Stimulated activated CD8-positive, alpha-beta memory T cell treated with anti-CD3 and anti-CD28 coated beads, Interleukin-15, amount 100 ng/mL, for 4 hours (primary cell): ENCODE data around the gene NUDT5.
"Not testable (repeated sequence)": the region's sequence is repeated elsewhere in the genome, so short reads cannot be mapped to it uniquely, and the experiment has no call there.

Source experiments
- DNase-seq, 2 donors: peaks; one replicate each; pipeline ENCODE4 v3.0.0-alpha.2; 2020; ENCODE audit warnings: low read depth in 2 of 2

Gene NUDT5

DNA sequence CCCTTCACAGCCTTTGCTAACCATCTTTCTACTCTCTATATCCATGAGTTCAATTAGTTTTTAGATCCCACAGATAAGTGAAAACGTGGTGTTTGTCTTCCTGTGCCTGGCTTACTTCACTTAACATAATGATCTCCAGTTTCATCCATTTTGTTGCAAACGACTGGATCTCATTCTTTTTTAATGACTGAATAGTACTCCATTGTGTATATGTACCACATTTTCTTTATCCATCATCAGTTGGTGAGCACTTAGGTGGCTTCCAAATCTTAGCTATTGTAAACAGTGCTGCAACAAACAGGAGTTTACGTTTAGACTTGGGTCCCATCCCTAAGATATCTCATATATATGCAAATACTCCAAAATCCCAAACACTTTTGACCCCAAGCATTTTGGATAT, 9.4 kb upstream of the NUDT5 start:
- no peak for DNase-seq

DNA sequence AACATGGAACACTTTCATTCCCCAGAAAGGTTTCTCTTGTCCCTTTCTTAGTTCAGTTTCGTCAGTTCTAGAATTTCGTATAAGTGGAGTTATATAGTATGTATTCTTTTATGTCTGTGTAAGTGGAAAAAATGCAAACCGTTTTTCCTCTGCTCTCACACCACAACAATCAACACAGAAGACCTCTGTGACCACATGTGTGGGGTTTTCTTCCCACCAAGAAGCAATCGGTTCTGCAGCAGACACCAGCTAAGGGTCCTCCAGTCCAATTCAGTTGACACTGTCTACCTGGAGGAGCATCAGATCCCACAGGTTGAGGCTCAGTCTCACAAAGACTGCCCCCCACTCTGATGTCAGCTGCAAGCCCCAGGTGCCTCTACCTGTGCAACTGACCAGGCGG, 6.5 kb upstream of the NUDT5 start:
- no peak for DNase-seq

DNA sequence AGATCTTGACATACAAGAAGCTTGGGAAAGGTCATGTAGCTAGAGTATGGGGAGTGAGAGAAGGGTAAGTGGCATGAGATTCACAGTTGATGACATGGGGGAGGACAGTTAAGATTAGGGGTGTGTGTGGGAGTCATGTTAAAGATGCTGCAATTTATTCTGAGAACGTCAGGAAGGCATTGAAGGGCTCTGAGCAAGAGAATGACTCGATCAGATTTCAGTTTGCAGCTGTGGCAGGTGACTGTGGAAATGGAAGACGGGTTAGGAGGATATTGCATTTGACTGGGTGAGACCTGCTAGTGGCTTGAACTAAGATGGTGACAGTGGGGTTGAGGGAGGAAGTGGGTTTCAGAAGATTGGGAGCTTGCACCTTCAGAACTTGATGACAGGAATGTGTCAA, 5.9 kb upstream of the NUDT5 start:
- DNase-seq: no peak

DNA sequence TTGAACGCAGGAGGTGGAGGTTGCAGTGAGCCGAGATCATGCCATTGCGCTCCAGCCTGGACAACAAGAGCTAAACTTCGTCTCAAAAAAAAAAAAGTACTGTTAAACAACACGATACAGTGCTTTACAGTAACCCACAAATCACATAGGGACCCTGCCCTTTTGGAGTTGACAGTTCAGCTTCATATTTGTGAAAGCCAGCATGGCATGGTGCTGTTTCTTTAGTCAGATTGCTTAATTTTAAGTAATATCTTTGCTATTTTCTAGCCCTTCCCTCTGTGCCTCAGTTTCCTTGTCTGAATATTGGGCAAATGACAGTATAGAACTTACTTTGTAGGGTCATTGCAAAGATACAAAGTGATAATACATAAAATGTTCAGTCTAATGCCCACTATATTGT, 5.2 kb upstream of the NUDT5 start:
- no peak for DNase-seq

DNA sequence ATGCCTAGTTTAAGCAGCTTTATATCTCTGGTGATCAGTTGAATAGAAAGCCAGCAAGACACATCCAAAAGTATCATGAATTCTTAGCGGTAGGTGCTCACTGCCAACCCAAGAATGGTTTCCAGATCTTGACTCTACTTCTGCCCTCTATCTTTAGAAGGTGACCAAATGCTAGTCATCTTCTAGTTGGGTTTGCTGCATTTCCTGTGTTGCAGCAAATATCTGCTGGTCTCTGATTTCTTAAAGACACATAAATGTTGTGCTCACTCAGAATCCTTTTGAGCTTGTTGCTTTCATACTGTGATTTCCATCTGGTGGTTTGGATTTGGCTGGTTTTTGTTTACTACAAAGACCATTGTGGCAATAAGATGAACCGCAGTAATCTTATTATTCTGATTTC, 2.5 kb upstream of the NUDT5 start:
- DNase-seq: no peak

DNA sequence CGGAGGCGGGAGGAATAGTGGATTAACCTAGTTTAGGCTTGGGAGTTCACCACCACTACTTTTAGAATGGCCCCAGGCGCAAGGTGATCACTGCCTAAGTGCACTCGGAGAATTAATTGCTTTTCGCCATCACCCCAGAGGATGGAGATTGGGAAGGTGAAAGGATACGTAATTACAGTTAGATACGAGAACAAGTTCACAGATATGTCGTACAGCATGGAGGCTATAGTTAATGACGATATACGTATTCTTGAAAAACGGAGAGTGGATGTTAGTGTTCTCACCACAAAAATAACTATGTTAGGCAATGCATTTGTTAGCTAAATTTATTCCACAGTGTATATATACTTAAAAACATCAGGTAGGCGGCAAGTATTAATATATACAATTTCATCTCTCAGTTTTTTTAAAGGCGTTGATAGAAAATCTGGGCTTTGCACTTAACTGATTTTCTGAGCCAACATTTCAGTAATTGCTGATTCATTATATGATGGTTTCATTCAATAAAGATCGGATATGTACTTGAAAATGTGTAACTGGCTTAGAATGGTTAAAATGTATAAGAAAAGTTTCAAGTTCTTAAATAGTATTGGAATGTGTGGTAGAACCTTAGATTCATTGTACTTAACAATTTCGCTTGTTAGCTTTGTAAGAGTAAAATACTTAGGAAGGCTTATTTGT, 980 bp upstream of the NUDT5 start:
- DNase-seq: no peak

- no peak for DNase-seq
Measured at GRCh38 chr10:12195281-12195602, 449 bp downstream of the NUDT5 start.

GRCh38 chr10:12194752-12195271, 879 bp downstream of the NUDT5 start:
- no peak for DNase-seq

- DNase-seq: no peak
Measured at GRCh38 chr10:12193193-12193592, 2.5 kb downstream of the NUDT5 start.

DNA sequence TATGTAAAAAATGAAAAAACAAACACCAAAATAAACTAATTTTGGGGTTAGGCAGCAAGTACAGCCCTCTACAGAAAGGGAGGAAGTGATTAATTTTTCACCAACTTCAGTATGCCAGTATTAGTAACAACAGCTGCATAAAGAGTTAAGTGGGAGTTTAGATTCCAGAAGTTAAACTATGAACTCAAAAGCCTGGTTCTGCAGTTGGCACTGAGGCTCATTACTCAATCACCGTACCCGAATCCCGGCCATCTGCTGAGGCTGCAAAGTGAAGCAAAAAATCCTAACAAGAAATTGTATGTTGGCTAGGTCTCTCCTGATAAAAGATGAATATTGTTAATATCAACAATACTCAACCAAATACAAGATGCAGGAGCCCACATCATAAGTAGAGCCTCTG, 4.0 kb downstream of the NUDT5 start:
- DNase-seq: no peak

GRCh38 chr10:12189426-12189825, 6.3 kb downstream of the NUDT5 start:
- DNase-seq: no peak

DNA sequence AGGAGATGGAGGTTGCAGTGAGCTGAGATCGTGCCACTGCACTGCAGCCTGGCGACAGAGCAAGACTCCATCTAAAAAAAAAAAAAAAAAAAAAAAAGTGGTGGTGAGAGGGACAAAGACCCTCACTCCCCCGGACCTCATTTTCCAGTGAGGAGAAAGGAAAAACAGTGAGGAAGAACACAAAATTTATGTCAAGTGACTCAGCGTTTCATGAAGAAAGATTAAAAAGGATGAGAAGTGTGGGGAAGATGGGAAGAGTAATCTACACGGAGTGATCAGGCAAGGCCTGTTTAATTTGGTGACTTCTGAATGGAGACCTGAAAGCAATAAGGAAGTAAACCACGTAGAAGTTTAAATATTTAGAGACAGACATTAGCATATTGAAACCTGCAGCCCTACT, 7.0 kb downstream of the NUDT5 start:
- no peak for DNase-seq

DNA sequence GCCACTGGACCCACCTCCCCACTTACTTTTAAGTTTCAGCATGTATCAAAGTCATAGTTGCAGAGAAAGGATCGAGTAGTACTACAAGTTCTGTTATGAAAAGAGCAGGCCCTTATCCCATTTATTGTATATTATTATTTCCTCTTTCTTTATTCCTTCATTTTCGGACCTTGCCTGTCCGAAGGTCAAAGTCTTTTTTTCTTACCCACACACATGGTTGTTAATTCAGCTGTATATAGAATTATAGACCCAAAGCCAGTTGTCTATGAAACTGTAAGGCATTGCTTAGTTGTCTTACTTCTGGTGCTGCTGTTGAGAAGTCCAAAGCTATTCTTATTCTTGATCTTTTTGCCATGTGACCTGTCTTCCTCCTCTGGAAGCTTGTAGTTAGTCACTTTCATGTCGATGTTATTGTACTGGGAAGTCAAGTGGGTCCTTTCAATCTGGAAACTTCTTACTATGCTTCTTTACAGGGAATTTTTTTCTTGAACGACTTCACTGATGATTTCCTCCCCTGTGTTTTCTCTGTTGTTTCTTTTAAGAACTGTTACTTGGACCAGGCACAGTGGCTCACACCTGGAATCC, 8.3 kb downstream of the NUDT5 start:
- no peak for DNase-seq

DNA sequence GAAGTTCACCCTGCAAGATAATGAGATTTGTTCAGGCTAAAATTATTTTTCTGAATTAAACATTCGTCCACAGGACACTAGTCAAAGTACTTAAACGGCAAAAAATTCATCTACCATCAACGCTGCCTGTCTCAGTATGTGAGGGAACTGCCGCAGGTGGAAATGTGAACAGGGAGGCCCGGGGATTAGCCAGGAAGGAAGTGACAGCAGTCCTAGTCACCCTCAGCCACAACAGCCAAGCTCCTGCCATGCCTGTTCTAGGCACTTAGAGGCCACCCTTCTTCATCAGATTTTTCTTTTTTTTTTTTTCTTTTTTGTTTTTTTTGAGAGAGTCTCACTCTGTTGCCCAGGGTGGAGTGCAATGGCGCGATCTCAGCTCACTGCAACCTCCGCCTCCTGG, 9.4 kb downstream of the NUDT5 start:
- DNase-seq: no peak

DNA sequence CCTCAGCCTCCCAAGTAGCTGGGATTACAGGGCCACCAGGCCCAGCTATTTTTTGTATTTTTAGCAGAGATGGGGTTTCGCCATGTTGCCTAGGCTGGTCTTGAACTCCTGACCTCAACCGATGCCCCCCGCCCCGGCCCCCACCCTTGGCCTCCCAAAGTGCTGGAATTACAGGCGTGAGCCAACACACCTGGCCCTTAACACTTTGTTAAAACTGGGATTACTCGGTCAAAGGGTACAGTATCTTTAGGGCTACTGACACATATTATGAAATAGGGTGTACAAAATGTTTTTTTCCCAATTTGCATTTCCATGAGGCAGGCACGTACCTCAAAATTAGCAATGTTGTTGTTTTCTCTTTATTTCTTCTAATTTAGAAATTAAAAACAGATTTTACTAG, 11.5 kb downstream of the NUDT5 start:
- DNase-seq: no peak

DNA sequence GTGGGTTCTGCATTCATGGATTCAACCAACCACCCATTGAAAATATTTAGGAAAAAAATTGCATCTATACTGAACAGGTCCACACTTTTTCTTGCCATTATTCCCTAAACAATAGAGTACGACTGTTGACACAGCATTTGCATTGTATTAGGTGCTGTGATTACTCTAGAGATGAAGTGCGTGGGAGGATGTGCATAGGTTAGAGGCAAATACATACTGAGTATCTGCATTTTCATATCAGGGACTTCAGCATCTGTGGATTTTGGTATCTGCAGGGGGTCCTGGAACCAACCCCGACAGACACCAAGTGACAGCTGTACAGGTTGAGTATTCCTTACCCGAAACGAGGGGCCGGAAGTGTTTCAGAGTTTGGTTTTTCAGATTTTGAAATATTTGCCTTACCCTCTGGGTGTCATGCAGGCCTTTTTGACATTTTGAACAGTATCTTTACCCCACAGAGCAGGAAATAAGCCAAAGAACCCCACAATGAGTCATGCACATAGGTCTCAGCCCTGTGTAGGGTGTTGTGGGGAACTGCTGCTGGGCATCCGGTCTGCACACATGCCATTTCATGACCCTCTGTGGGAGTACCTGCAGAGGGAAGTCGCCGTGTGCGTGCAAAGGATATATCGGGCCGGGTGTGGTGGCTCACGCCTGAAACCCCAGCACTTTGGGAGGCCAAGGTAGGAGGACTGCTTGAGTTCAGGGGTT, 14.5 kb downstream of the NUDT5 start:
- DNase-seq: peak; percentile 44 to 65

GRCh38 chr10:12180221-12180974, 15.3 kb downstream of the NUDT5 start:
- no peak for DNase-seq

DNA sequence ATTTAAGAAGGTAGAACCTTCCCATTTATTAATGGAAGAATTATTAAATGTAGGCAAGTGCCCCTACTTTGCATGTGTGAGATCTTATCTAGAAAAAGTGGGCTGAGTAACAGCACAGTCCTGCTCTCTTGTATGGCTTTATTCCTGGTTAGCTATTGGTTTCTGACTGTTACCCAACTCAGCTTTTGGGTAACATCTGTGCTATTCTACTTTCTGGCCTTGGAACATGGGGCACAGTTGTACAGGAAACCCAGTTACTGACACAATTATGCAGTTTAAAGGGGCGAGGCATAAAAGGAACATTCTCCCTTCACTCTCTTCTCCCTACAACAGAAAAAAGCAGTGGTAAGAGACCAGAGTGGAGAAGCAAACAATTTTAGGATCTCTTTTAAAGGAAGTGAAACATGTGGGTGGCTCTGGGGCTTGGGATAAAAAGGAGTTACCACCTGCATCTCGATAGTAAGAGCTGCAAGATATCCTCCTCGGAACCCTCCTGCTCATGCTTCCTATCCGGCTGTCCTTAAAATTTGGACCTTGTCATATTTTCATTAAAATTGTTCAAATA, 16.0 kb downstream of the NUDT5 start:
- no peak for DNase-seq

DNA sequence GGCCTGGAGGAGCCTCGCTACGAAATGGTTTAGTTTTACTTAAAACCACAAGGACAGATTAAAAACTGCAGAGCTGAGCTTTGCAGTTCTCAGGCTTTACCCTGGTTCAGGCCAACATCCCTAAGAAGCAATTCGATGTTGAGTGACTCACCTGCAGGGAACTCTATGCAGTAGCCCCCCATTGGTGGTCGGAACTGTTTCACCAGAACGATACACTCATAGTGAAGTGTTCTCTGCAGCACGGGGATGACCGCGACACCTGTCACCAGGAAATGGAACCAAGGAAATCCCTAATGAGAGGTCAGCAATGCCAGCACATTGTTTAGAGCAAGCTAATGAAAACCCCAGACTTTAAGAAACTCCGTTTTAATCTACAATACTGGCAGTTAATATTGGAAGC, 18.0 kb downstream of the NUDT5 start:
- DNase-seq: no peak

GRCh38 chr10:12171512-12171911, 24.2 kb downstream of the NUDT5 start:
- DNase-seq: not testable (repeated sequence)

GRCh38 chr10:12165999-12166775, 29.5 kb downstream of the NUDT5 start:
- DNase-seq: no peak
